IMR-90 (cell line): ENCODE results near the gene SUPT3H. TPM values are rescaled to one million over a fixed set of nuclear protein-coding genes. Genes with fewer than 3 reads are reported as not detected.

Source experiments
- ATAC-seq: fragments of 200-7000 bp; cut with Tn5 transposase; 2 replicates; pipeline ENCODE4 v1.9.1; 2020; ENCODE audit warnings: low read depth, mild to moderate bottlenecking, moderate library complexity
- BruUV-seq: library from RNA; stranded (reverse); fragments of 400-500 nt; replicated peaks from 2 replicates; lab custom pipeline; 2021; lab: Mats Ljungman, UMichigan
- CTCF ChIA-PET: fragments of 300-600 bp; formaldehyde crosslinking; extraction: SDS; loops from one replicate; lab custom pipeline; 2021; ENCODE audit warnings: antibody characterized with exemption; lab: Yijun Ruan, JAX
- POLR2A ChIA-PET: fragments of 300-600 bp; sonication (Branson Sonifier 250); formaldehyde crosslinking; loops from one replicate; lab custom pipeline; 2022; ENCODE audit warnings: antibody characterized with exemption; ENCODE audit not compliant: unreplicated experiment; lab: Charles Lee
- DNase-seq: peaks from one replicate; pipeline ENCODE4 v3.0.0; 2013
- H2AFZ ChIP-seq: replicated peaks from 2 replicates; pipeline ENCODE3; 2013; ENCODE audit warnings: low read length, mild to moderate bottlenecking; ENCODE audit not compliant: poor library complexity
- H2AK5ac ChIP-seq: 2 replicates; pipeline ENCODE4 v1.6.1; 2013; ENCODE audit warnings: low read depth, low read length, inconsistent platforms
- H2AK9ac ChIP-seq: replicated peaks from 2 replicates; pipeline ENCODE3; 2013; ENCODE audit warnings: mild to moderate bottlenecking, low read depth, low read length, moderate library complexity; ENCODE audit not compliant: poor library complexity
- H2BK120ac ChIP-seq: 2 replicates; pipeline ENCODE4 v1.6.1; 2013; ENCODE audit warnings: low read depth, low read length, inconsistent platforms
- H2BK15ac ChIP-seq: 3 replicates; pipeline ENCODE4 v1.6.1; 2013; ENCODE audit warnings: low read depth, low read length, inconsistent platforms
- H2BK20ac ChIP-seq: 2 replicates; pipeline ENCODE4 v1.6.1; 2013; ENCODE audit warnings: low read depth, mild to moderate bottlenecking, inconsistent platforms, low read length, moderate library complexity
- H2BK5ac ChIP-seq: 2 replicates; pipeline ENCODE4 v1.6.1; 2013; ENCODE audit warnings: mild to moderate bottlenecking, low read depth, low read length, inconsistent platforms; ENCODE audit not compliant: poor library complexity, severe bottlenecking
- H3K14ac ChIP-seq: replicated peaks from 2 replicates; pipeline ENCODE4 v1.6.1; 2013; ENCODE audit warnings: low read depth, low read length, inconsistent platforms
- H3K18ac ChIP-seq: 2 replicates; pipeline ENCODE4 v1.6.1; 2013; ENCODE audit warnings: low read depth, low read length, control low read depth
- H3K23ac ChIP-seq: 2 replicates; pipeline ENCODE4 v1.6.1; 2013; ENCODE audit warnings: low read depth, low read length, inconsistent platforms
- H3K27ac ChIP-seq: 2 replicates; pipeline ENCODE4 v1.5.1; 2013; ENCODE audit warnings: mild to moderate bottlenecking, control low read depth, low read length; ENCODE audit not compliant: insufficient read depth
- H3K27me3 ChIP-seq: 2 replicates; pipeline ENCODE4 v1.6.1; 2013; ENCODE audit warnings: low read length; ENCODE audit not compliant: control insufficient read depth, insufficient read depth
- H3K36me3 ChIP-seq: 2 replicates; pipeline ENCODE4 v1.6.1; 2013; ENCODE audit warnings: low read length, mixed read lengths; ENCODE audit not compliant: control insufficient read depth, insufficient read depth
- H3K4ac ChIP-seq: 2 replicates; pipeline ENCODE4 v1.6.1; 2013; ENCODE audit warnings: low read depth, low read length, inconsistent platforms
- H3K4me1 ChIP-seq: 2 replicates; pipeline ENCODE4 v1.6.1; 2013; ENCODE audit warnings: low read length, mixed read lengths; ENCODE audit not compliant: control insufficient read depth, insufficient read depth
- H3K4me2 ChIP-seq: 2 replicates; pipeline ENCODE4 v1.6.1; 2013; ENCODE audit warnings: low read depth, mild to moderate bottlenecking, control low read depth, low read length, moderate library complexity
- H3K4me3 ChIP-seq: 2 replicates; pipeline ENCODE4 v1.5.1; 2013; ENCODE audit warnings: low read depth, mild to moderate bottlenecking, control low read depth, low read length, moderate library complexity; ENCODE audit not compliant: insufficient read depth
- H3K56ac ChIP-seq: 2 replicates; pipeline ENCODE4 v1.6.1; 2013; ENCODE audit warnings: low read length, inconsistent platforms; ENCODE audit not compliant: insufficient read depth; ENCODE audit errors: extremely low read depth
- H3K79me1 ChIP-seq, 2 experiments: 2 replicates each; pipeline ENCODE4 v1.6.1; 2013; ENCODE audit warnings: low read length in 2 of 2, inconsistent platforms in 1 of 2, low read depth in 1 of 2
- H3K9ac ChIP-seq: 2 replicates; pipeline ENCODE4 v1.6.1; 2013; ENCODE audit warnings: low read depth, low read length, control low read depth
- H3K9me1 ChIP-seq: 2 replicates; pipeline ENCODE4 v1.6.1; 2013; ENCODE audit warnings: low read length, inconsistent platforms; ENCODE audit not compliant: insufficient read depth
- H3K9me3 ChIP-seq: 2 replicates; pipeline ENCODE4 v1.6.1; 2013; ENCODE audit warnings: low read length; ENCODE audit not compliant: control insufficient read depth, insufficient read depth
- H4K20me1 ChIP-seq: 2 replicates; pipeline ENCODE4 v1.6.1; 2013; ENCODE audit warnings: low read length, inconsistent platforms; ENCODE audit not compliant: insufficient read depth
- H4K5ac ChIP-seq: 2 replicates; pipeline ENCODE4 v1.6.1; 2013; ENCODE audit warnings: mild to moderate bottlenecking, low read depth, low read length, control low read depth
- H4K8ac ChIP-seq, 2 experiments: 2 replicates each; pipeline ENCODE4 v1.6.1; 2013; ENCODE audit warnings: low read depth in 2 of 2, low read length in 2 of 2, control low read depth in 1 of 2, inconsistent platforms in 1 of 2
- H4K91ac ChIP-seq: 2 replicates; pipeline ENCODE4 v1.6.1; 2013; ENCODE audit warnings: low read depth, low read length, inconsistent platforms; ENCODE audit not compliant: insufficient read depth
- BHLHE40 ChIP-seq: fragments of 150-350 bp; IDR thresholded peaks from 2 replicates; pipeline ENCODE4 v1.6.1; 2016; ENCODE audit warnings: mild to moderate bottlenecking, low read depth, low read length
- CEBPB ChIP-seq: IDR thresholded peaks from 2 replicates; pipeline ENCODE4 v1.6.1; 2012; ENCODE audit warnings: low read depth, low read length, improper control_type of control experiment
- CHD1 ChIP-seq: IDR thresholded peaks from 2 replicates; pipeline ENCODE4 v1.6.1; 2012; ENCODE audit warnings: low read depth, low read length, improper control_type of control experiment
- CTCF ChIP-seq: conservative IDR thresholded peaks from 2 replicates; pipeline ENCODE4 v1.5.1; 2012; ENCODE audit warnings: mild to moderate bottlenecking, low read depth, low read length, improper control_type of control experiment
- FOS ChIP-seq: fragments of 150-350 bp; IDR thresholded peaks from 2 replicates; pipeline ENCODE4 v1.6.1; 2016; ENCODE audit warnings: low read depth, low read length
- MAFK ChIP-seq: IDR thresholded peaks from 2 replicates; pipeline ENCODE4 v1.6.1; 2012; ENCODE audit warnings: low read depth, low read length, improper control_type of control experiment
- MAZ ChIP-seq: IDR thresholded peaks from 2 replicates; pipeline ENCODE4 v1.6.1; 2012; ENCODE audit warnings: low read depth, mild to moderate bottlenecking, low read length, improper control_type of control experiment, moderate library complexity, borderline replicate concordance
- MXI1 ChIP-seq: IDR thresholded peaks from 2 replicates; pipeline ENCODE4 v1.6.1; 2012; ENCODE audit warnings: low read depth, mild to moderate bottlenecking, low read length, moderate library complexity, borderline replicate concordance
- NFE2L2 ChIP-seq: fragments of 150-350 bp; IDR thresholded peaks from 2 replicates; pipeline ENCODE4 v1.6.1; 2016; ENCODE audit warnings: low read depth, mild to moderate bottlenecking, low read length
- POLR2A ChIP-seq: IDR thresholded peaks from 2 replicates; pipeline ENCODE4 v1.6.1; 2012; ENCODE audit warnings: mild to moderate bottlenecking, low read depth, low read length
- RAD21 ChIP-seq: IDR thresholded peaks from 2 replicates; pipeline ENCODE4 v1.6.1; 2012; ENCODE audit warnings: low read length, improper control_type of control experiment
- RCOR1 ChIP-seq: IDR thresholded peaks from 2 replicates; pipeline ENCODE4 v1.6.1; 2012; ENCODE audit warnings: mild to moderate bottlenecking, low read length, improper control_type of control experiment; ENCODE audit not compliant: insufficient replicate concordance
- RFX5 ChIP-seq: IDR thresholded peaks from 2 replicates; pipeline ENCODE4 v1.8.0; 2012; ENCODE audit warnings: low read depth, mild to moderate bottlenecking, low read length, moderate library complexity
- SMC3 ChIP-seq: fragments of 150-350 bp; IDR thresholded peaks from 2 replicates; pipeline ENCODE4 v1.6.1; 2016; ENCODE audit warnings: low read depth, mild to moderate bottlenecking, antibody characterized with exemption, low read length, moderate library complexity
- USF2 ChIP-seq: fragments of 150-350 bp; IDR thresholded peaks from 2 replicates; pipeline ENCODE4 v1.6.1; 2017; ENCODE audit warnings: mild to moderate bottlenecking, antibody characterized with exemption, low read length, low read depth
- WGBS, 2 experiments: methylation state at CpG; one replicate each; pipeline versions ENCODE4 v1.1.5 to v1.1.7; 2013; ENCODE audit warnings: missing lambda C conversion rate in 2 of 2; ENCODE audit not compliant: insufficient read length in 1 of 2; ENCODE audit errors: extremely low coverage in 2 of 2; 5-methylcytosine and 5-hydroxymethylcytosine counted together
- dilution Hi-C: fragments of 300-500 bp; cut with HindIII; formaldehyde crosslinking; loops from one replicate; pipeline ENCODE4 v1.14.3; 2018; ENCODE audit warnings: low sequenced_read_pairs; ENCODE audit not compliant: unreplicated experiment
- in situ Hi-C: fragments of 300-500 bp; cut with MboI; formaldehyde crosslinking; loops from 3 replicates; pipeline ENCODE4 v1.14.3; 2019; ENCODE audit warnings: low sequenced_read_pairs, inconsistent platforms, mixed read lengths
- intact Hi-C: fragments of 100-400 bp; cut with micrococcal nuclease; formaldehyde crosslinking; loops from 2 replicates; pipeline ENCODE4 v1.10.0; 2022
- polyA plus RNA-seq, 3 experiments: library from polyadenylated mRNA; depleted of rRNA; stranded (reverse); fragments of >200 nt; gene quantifications; 2 replicates each; pipeline ENCODE4 v1.2.3, GENCODE V29; 2012; ENCODE audit warnings: low replicate concordance in 1 of 3
- total RNA-seq: library from RNA; depleted of rRNA; stranded (reverse); fragments of >200 nt; gene quantifications from 2 replicates; pipeline ENCODE4 v1.2.3, GENCODE V29; 2012
- TF ChIP-seq, protein P1 (sequence below): fragments of 150-350 bp; IDR thresholded peaks from 2 replicates; pipeline ENCODE4 v1.6.1; 2016; ENCODE audit warnings: low read depth, mild to moderate bottlenecking, low read length, moderate library complexity, borderline replicate concordance

The SUPT3H gene
- total and polyA plus RNA-seq, 2 of the 4 experiments (the other 2 are of a cell fraction) = 4.5 to 5.0 TPM

DNA sequence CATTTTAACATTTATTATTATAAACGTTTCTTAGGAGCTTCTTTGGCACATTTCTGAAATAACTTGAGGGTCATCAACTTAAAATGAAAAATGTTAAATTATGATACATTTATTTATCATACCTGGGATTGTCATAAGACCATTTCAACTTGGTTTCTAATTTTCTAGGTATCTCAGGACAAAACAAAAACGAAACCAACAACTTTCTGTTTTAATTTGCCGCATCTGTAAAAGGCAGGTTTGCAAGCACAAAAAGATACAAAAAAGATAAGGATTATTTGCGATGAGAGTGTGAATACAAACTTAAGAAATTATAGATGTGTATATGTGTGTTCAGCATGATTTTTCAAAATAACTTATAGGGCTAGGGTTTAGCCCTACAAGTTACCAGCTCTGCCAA is 444.6 kb downstream of the SUPT3H start:
- Histone ChIP-seq H3K9me1 (no peaks in the 10 kb centered on the region), H2BK5ac (no peak overlapping the region), H3K36me3 (no peaks in the 10 kb centered on the region), H3K79me1 (no peaks in the 10 kb centered on the region), H4K20me1 (no peaks in the 10 kb centered on the region), H3K23ac (no peak overlapping the region), H3K9me3 (no peaks in the 10 kb centered on the region), H4K5ac (no peak overlapping the region), H3K27ac (no peak overlapping the region), H2BK15ac (no peak overlapping the region), H3K9ac (no peak overlapping the region), H3K56ac (no peak overlapping the region), H3K4ac (no peak overlapping the region), H2BK20ac (no peak overlapping the region), H2BK120ac (no peak overlapping the region), H3K4me3 (no peak overlapping the region), H3K27me3 (no peaks in the 10 kb centered on the region), H3K18ac (no peak overlapping the region), H3K4me2 (no peak overlapping the region), H4K8ac (no peak overlapping the region), H3K14ac (no peak overlapping the region), H2AK9ac (no peak overlapping the region), H4K91ac (no peak overlapping the region), H3K4me1 (no peaks in the 10 kb centered on the region), H2AK5ac (no peak overlapping the region), H2AFZ (no peak overlapping the region)
- TF ChIP-seq FOS = no peak
- TF ChIP-seq BHLHE40 = no peak
- TF ChIP-seq MAZ = no peak
- no peak for TF ChIP-seq CEBPB
- TF ChIP-seq USF2 = no peak
- no peak for TF ChIP-seq MXI1
- TF ChIP-seq RCOR1 = no peak
- TF ChIP-seq CTCF = no peak
- no peak for TF ChIP-seq SMC3
- no peak for TF ChIP-seq CHD1
- TF ChIP-seq RFX5 = no peak
- TF ChIP-seq, protein P1, sequence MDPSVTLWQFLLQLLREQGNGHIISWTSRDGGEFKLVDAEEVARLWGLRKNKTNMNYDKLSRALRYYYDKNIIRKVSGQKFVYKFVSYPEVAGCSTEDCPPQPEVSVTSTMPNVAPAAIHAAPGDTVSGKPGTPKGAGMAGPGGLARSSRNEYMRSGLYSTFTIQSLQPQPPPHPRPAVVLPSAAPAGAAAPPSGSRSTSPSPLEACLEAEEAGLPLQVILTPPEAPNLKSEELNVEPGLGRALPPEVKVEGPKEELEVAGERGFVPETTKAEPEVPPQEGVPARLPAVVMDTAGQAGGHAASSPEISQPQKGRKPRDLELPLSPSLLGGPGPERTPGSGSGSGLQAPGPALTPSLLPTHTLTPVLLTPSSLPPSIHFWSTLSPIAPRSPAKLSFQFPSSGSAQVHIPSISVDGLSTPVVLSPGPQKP = no peak
- no peak for TF ChIP-seq POLR2A
- TF ChIP-seq RAD21 = no peak
- TF ChIP-seq MAFK = no peak
- no peak for TF ChIP-seq NFE2L2
- WGBS, 2 experiments = no CpG with 5 or more reads among the region's 4 CpGs
- ChIA-PET POLR2A (no interaction called here), CTCF (no interaction called here)
- intact Hi-C loops = loop anchor here (5.0 kb wide), 1 partner anchor 81 kb away; no protein-coding TSS in a partner anchor
- in situ Hi-C loops = no loop called here
- dilution Hi-C loops = no loop called here
- no peak for ATAC-seq
- DNase-seq = no peak
- BruUV-seq = no TSS peak
